Skeletal muscle satellite cell (primary cell): ENCODE results near the gene MUTYH.
A peak's percentile ranks its signal among the peaks of the same experiment; 100 is the strongest.

Experiments
- H3K27me3 ChIP-seq: 2 replicates; pipeline ENCODE4 v1.7.0; 2013; ENCODE audit warnings: low read length; ENCODE audit not compliant: control insufficient read depth, insufficient read depth
- H3K36me3 ChIP-seq: 2 replicates; pipeline ENCODE4 v1.7.0; 2013; ENCODE audit warnings: mild to moderate bottlenecking, control low read depth, low read length; ENCODE audit not compliant: insufficient read depth
- H3K4me1 ChIP-seq: 2 replicates; pipeline ENCODE4 v1.7.0; 2013; ENCODE audit warnings: low read length; ENCODE audit not compliant: control insufficient read depth, insufficient read depth
- H3K4me2 ChIP-seq: 2 replicates; pipeline ENCODE4 v1.7.0; 2013; ENCODE audit warnings: mild to moderate bottlenecking, low read length
- H3K4me3 ChIP-seq: 2 replicates; pipeline ENCODE4 v1.7.0; 2013; ENCODE audit warnings: low read length
- H3K9ac ChIP-seq: 2 replicates; pipeline ENCODE4 v1.7.0; 2013; ENCODE audit warnings: mild to moderate bottlenecking, low read depth, low read length, moderate library complexity
- H3K9me3 ChIP-seq: replicated peaks from 2 replicates; pipeline ENCODE4 v1.7.0; 2013; ENCODE audit warnings: mild to moderate bottlenecking, control low read depth, low read length

MUTYH gene

GRCh38 chr1:45314266-45314665 lies 26.0 kb downstream of the MUTYH start:
- H3K9me3 ChIP-seq, result no peaks in the 10 kb centered on the region
- H3K27me3 ChIP-seq, result peaks cover 11% of the 10 kb centered on the region
- no peaks in the 10 kb centered on the region for H3K36me3 ChIP-seq
- H3K4me3 ChIP-seq, result no peak overlapping the region
- no peak overlapping the region for H3K4me2 ChIP-seq
- no peaks in the 10 kb centered on the region for H3K4me1 ChIP-seq
- no peak overlapping the region for H3K9ac ChIP-seq

- Histone ChIP-seq H3K9ac (no peak overlapping the region), H3K27me3 (no peaks in the 10 kb centered on the region), H3K4me2 (no peak overlapping the region), H3K4me1 (peaks cover 13% of the 10 kb centered on the region), H3K4me3 (no peak overlapping the region), H3K9me3 (no peaks in the 10 kb centered on the region), H3K36me3 (no peaks in the 10 kb centered on the region)
These were observed 33.3 kb downstream of the MUTYH start for GRCh38 chr1:45306905-45307304.

- H3K4me2 ChIP-seq, result no peak overlapping the region
- no peaks in the 10 kb centered on the region for H3K9me3 ChIP-seq
- peaks cover 13% of the 10 kb centered on the region for H3K4me1 ChIP-seq
- H3K9ac ChIP-seq, result no peak overlapping the region
- no peaks in the 10 kb centered on the region for H3K36me3 ChIP-seq
- no peaks in the 10 kb centered on the region for H3K27me3 ChIP-seq
- no peak overlapping the region for H3K4me3 ChIP-seq
These were observed 33.9 kb downstream of the MUTYH start for GRCh38 chr1:45306319-45306718.

- no peaks in the 10 kb centered on the region for H3K9me3 ChIP-seq
These were observed 35.0 kb downstream of the MUTYH start for GRCh38 chr1:45305231-45305630.

GRCh38 chr1:45304311-45305081 lies 35.7 kb downstream of the MUTYH start:
- Histone ChIP-seq H3K27me3 (no peaks in the 10 kb centered on the region), H3K9me3 (no peaks in the 10 kb centered on the region), H3K9ac (peak overlapping the region; percentile 84), H3K36me3 (no peaks in the 10 kb centered on the region), H3K4me1 (peaks cover 13% of the 10 kb centered on the region), H3K4me3 (peak overlapping the region; percentile 79), H3K4me2 (peak overlapping the region; percentile 94)

More at GRCh38 chr1:45305231-45305630, 35.0 kb downstream of the MUTYH start:
- H3K4me2 ChIP-seq, result no peak overlapping the region
- H3K36me3 ChIP-seq, result no peaks in the 10 kb centered on the region
- no peaks in the 10 kb centered on the region for H3K27me3 ChIP-seq
- H3K4me1 ChIP-seq, result peaks cover 13% of the 10 kb centered on the region
- no peak overlapping the region for H3K9ac ChIP-seq
- H3K4me3 ChIP-seq, result no peak overlapping the region

GRCh38 chr1:45303520-45304310 lies 36.5 kb downstream of the MUTYH start:
- H3K27me3 ChIP-seq, result no peaks in the 10 kb centered on the region
- peak overlapping the region; percentile 84 for H3K9ac ChIP-seq

GRCh38 chr1:45302505-45303150 lies 37.6 kb downstream of the MUTYH start:
- Histone ChIP-seq H3K4me3 (peak overlapping the region; percentile 73), H3K9ac (peak overlapping the region; percentile 84), H3K27me3 (no peaks in the 10 kb centered on the region), H3K36me3 (no peaks in the 10 kb centered on the region), H3K4me2 (peak overlapping the region; percentile 82), H3K9me3 (no peaks in the 10 kb centered on the region), H3K4me1 (peaks cover 13% of the 10 kb centered on the region)

More at GRCh38 chr1:45303520-45304310, 36.5 kb downstream of the MUTYH start:
- Histone ChIP-seq H3K36me3 (no peaks in the 10 kb centered on the region), H3K4me1 (peaks cover 13% of the 10 kb centered on the region), H3K4me3 (peak overlapping the region; percentile 79), H3K4me2 (peak overlapping the region; percentile 94), H3K9me3 (no peaks in the 10 kb centered on the region)

GRCh38 chr1:45300669-45300997 lies 39.6 kb downstream of the MUTYH start:
- H3K9me3 ChIP-seq, result no peaks in the 10 kb centered on the region
- H3K9ac ChIP-seq, result no peak overlapping the region
- H3K4me1 ChIP-seq, result peaks cover 8% of the 10 kb centered on the region
- H3K27me3 ChIP-seq, result no peaks in the 10 kb centered on the region
- no peaks in the 10 kb centered on the region for H3K36me3 ChIP-seq
- no peak overlapping the region for H3K4me3 ChIP-seq
- no peak overlapping the region for H3K4me2 ChIP-seq

GRCh38 chr1:45299981-45300668 lies 40.1 kb downstream of the MUTYH start:
- H3K9me3 ChIP-seq, result no peaks in the 10 kb centered on the region
- no peak overlapping the region for H3K4me3 ChIP-seq
- H3K4me1 ChIP-seq, result peaks cover 8% of the 10 kb centered on the region
- no peak overlapping the region for H3K9ac ChIP-seq
- no peaks in the 10 kb centered on the region for H3K36me3 ChIP-seq
- no peak overlapping the region for H3K4me2 ChIP-seq
- H3K27me3 ChIP-seq, result no peaks in the 10 kb centered on the region

GRCh38 chr1:45299296-45299695 lies 40.9 kb downstream of the MUTYH start:
- Histone ChIP-seq H3K4me2 (no peak overlapping the region), H3K4me1 (peaks cover 3% of the 10 kb centered on the region), H3K4me3 (no peak overlapping the region), H3K36me3 (no peaks in the 10 kb centered on the region), H3K27me3 (no peaks in the 10 kb centered on the region), H3K9ac (no peak overlapping the region), H3K9me3 (no peaks in the 10 kb centered on the region)
